ENCODE results near the gene NMUR2. TPM values are rescaled to one million over a fixed set of nuclear protein-coding genes. Genes with fewer than 3 reads are reported as not detected.

Gene NMUR2
- total RNA-seq, 1 donor from 2014 or later, result not detected

DNA sequence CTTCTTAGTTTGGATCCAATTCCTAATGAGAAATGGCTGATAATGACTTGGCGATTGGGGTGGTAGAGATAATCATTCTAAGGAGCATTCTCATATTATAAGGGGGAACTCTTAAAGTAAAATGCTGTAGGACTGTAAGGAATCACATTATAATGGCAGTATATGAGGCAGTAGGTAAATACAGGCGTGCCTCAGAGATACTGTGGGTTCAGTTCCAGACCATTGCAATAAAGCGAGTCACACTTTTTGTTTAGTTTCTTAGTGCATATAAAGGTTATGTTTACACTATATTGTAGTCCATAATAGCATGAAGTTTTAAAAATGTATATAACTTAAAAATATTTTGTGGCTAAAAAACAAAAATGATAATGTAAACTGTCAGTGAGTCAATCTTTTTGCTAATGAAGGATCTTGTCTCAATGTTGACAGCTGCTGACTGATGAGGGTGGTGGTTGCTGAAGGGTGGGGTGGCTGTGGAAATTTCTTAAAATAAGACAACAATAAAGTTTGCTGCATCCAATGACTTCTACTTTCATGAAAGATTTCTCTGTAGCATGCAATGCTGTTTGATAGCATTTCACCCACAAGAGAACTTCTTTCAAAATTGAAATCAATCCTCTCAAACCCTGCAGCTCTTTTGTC lies 15.8 kb downstream of the NMUR2 start:
- no peaks in the 10 kb centered on the region for H4K20me1 ChIP-seq (ENCODE audit: insufficient read depth, low read length)
- Mint-ChIP-seq H3K27ac (ENCODE audit: unreplicated experiment) (no peak overlapping the region), H3K9me3 (ENCODE audit: unreplicated experiment) (peaks cover 3% of the 10 kb centered on the region), H3K27me3 (ENCODE audit: low read depth, unreplicated experiment) (peaks cover 4% of the 10 kb centered on the region), H3K36me3 (ENCODE audit: low read depth, unreplicated experiment) (no peaks in the 10 kb centered on the region), H3K4me1 (ENCODE audit: low read depth, unreplicated experiment) (no peaks in the 10 kb centered on the region), H3K4me3 (ENCODE audit: unreplicated experiment) (no peak overlapping the region)
- no peak overlapping the region for H3K27ac ChIP-seq (ENCODE audit: low read depth, low read length)
- no peaks in the 10 kb centered on the region for H3K79me2 ChIP-seq (ENCODE audit: insufficient read depth, low read length)
- H3K4me3 ChIP-seq (ENCODE audit: insufficient read depth, low read depth, low read length), result no peak overlapping the region
- H3K36me3 ChIP-seq (ENCODE audit: insufficient read depth, low read length), result no peaks in the 10 kb centered on the region
- no peak overlapping the region for H3K9ac ChIP-seq (ENCODE audit: low read length)
- TF ChIP-seq, protein P1, sequence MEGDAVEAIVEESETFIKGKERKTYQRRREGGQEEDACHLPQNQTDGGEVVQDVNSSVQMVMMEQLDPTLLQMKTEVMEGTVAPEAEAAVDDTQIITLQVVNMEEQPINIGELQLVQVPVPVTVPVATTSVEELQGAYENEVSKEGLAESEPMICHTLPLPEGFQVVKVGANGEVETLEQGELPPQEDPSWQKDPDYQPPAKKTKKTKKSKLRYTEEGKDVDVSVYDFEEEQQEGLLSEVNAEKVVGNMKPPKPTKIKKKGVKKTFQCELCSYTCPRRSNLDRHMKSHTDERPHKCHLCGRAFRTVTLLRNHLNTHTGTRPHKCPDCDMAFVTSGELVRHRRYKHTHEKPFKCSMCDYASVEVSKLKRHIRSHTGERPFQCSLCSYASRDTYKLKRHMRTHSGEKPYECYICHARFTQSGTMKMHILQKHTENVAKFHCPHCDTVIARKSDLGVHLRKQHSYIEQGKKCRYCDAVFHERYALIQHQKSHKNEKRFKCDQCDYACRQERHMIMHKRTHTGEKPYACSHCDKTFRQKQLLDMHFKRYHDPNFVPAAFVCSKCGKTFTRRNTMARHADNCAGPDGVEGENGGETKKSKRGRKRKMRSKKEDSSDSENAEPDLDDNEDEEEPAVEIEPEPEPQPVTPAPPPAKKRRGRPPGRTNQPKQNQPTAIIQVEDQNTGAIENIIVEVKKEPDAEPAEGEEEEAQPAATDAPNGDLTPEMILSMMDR (IDR thresholded peaks at IDR 0.05; ENCODE audit: insufficient read depth, low read depth, low read length), result no peak
- TF ChIP-seq EZH2 (IDR thresholded peaks at IDR 0.05; ENCODE audit: insufficient read depth, low read length), result no peak
- no peaks in the 10 kb centered on the region for H3K4me1 ChIP-seq (ENCODE audit: insufficient read depth, low read length)
- H3K4me2 ChIP-seq (ENCODE audit: low read length), result no peak overlapping the region
- FAIRE-seq (no peak), DNase-seq (ENCODE audit: low read depth) (no peak)
- H2AFZ ChIP-seq (ENCODE audit: low read depth, low read length), result no peak overlapping the region
- H3K9me3 ChIP-seq (ENCODE audit: insufficient read depth, low read depth, low read length), result no peaks in the 10 kb centered on the region
- no peaks in the 10 kb centered on the region for H3K27me3 ChIP-seq (ENCODE audit: insufficient read depth, low read length)

DNA sequence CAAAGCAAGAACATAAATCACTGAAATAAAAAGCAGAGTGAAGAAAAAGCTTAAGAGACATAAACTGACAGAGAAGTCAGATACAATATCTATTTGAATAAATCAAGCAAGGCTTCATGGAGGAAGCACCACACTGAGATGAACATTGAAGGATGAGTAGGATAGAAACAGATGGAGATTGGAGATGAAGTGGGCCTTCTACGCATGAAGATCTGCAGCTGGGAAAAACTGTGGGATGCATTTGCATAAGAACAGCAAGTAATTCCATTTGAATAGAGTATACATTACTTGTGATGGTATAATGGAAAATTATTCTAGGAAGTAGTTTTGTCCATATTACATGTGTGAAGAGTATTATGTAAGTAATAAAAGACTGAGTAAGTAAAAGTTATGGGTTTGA lies 16.5 kb downstream of the NMUR2 start:
- Mint-ChIP-seq H3K4me3 (ENCODE audit: unreplicated experiment) (no peak overlapping the region), H3K36me3 (ENCODE audit: low read depth, unreplicated experiment) (no peaks in the 10 kb centered on the region), H3K27ac (ENCODE audit: unreplicated experiment) (no peak overlapping the region), H3K27me3 (ENCODE audit: low read depth, unreplicated experiment) (peaks cover 3% of the 10 kb centered on the region), H3K4me1 (ENCODE audit: low read depth, unreplicated experiment) (no peaks in the 10 kb centered on the region), H3K9me3 (ENCODE audit: unreplicated experiment) (peaks cover 3% of the 10 kb centered on the region)
- no peaks in the 10 kb centered on the region for H4K20me1 ChIP-seq (ENCODE audit: insufficient read depth, low read length)
- no peak overlapping the region for H3K27ac ChIP-seq (ENCODE audit: low read depth, low read length)
- H3K4me2 ChIP-seq (ENCODE audit: low read length), result no peak overlapping the region
- no peak overlapping the region for H3K4me3 ChIP-seq (ENCODE audit: insufficient read depth, low read depth, low read length)
- H2AFZ ChIP-seq (ENCODE audit: low read depth, low read length), result no peak overlapping the region
- TF ChIP-seq, protein P1 (IDR thresholded peaks at IDR 0.05; ENCODE audit: insufficient read depth, low read depth, low read length), result no peak
- no peak for TF ChIP-seq EZH2 (IDR thresholded peaks at IDR 0.05; ENCODE audit: insufficient read depth, low read length)
- DNase-seq (ENCODE audit: low read depth) (no peak), FAIRE-seq (no peak)
- H3K9me3 ChIP-seq (ENCODE audit: insufficient read depth, low read depth, low read length), result no peaks in the 10 kb centered on the region
- no peaks in the 10 kb centered on the region for H3K79me2 ChIP-seq (ENCODE audit: insufficient read depth, low read length)
- H3K9ac ChIP-seq (ENCODE audit: low read length), result no peak overlapping the region
- H3K36me3 ChIP-seq (ENCODE audit: insufficient read depth, low read length), result no peaks in the 10 kb centered on the region
- H3K4me1 ChIP-seq (ENCODE audit: insufficient read depth, low read length), result no peaks in the 10 kb centered on the region
- H3K27me3 ChIP-seq (ENCODE audit: insufficient read depth, low read length), result no peaks in the 10 kb centered on the region

DNA sequence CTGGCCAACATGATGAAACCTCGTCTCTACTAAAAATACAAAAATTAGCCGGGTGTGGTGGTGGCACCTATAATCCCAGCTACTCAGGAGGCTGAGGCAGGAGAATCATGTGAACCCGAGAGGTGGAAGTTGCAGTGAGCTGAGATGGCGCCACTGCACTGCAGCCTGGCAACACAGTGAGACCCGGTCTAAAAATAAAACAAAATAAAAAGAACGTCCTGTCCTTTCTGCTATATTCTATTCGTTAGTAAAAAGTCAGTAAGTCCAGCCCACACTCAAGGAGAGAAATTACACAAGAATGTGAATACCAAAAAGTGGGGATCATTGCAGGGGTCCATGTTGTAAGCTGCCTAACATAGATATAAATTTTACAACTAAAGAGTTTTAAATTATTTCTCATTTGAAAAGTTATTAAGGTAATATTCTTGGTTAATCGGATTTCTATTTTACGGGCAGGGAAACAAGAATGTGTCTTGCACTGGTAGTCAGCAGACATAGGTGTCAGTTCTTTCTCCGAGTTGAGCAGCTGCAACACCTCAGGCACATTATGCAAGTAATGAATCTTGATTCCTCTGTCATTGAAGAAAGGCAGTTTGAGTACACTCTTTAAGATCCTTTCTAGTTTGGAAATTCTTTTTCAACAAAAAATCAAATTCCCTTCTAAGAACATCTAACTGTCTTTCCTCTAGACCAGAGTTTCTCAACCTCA lies 24.5 kb downstream of the NMUR2 start:
- Histone ChIP-seq H3K9ac (ENCODE audit: low read length) (no peak overlapping the region), H3K4me2 (ENCODE audit: low read length) (no peak overlapping the region), H3K27me3 (ENCODE audit: insufficient read depth, low read length) (no peaks in the 10 kb centered on the region), H3K9me3 (ENCODE audit: insufficient read depth, low read depth, low read length) (no peaks in the 10 kb centered on the region), H2AFZ (ENCODE audit: low read depth, low read length) (no peak overlapping the region), H3K4me1 (ENCODE audit: insufficient read depth, low read length) (no peaks in the 10 kb centered on the region), H3K79me2 (ENCODE audit: insufficient read depth, low read length) (no peaks in the 10 kb centered on the region), H3K27ac (ENCODE audit: low read depth, low read length) (no peak overlapping the region), H4K20me1 (ENCODE audit: insufficient read depth, low read length) (no peaks in the 10 kb centered on the region), H3K4me3 (ENCODE audit: insufficient read depth, low read depth, low read length) (no peak overlapping the region), H3K36me3 (ENCODE audit: insufficient read depth, low read length) (no peaks in the 10 kb centered on the region)
- FAIRE-seq (no peak), DNase-seq (ENCODE audit: low read depth) (no peak)
- peaks cover 10% of the 10 kb centered on the region for H3K4me1 Mint-ChIP-seq (ENCODE audit: low read depth, unreplicated experiment)
- no peak for TF ChIP-seq EZH2 (IDR thresholded peaks at IDR 0.05; ENCODE audit: insufficient read depth, low read length)
- TF ChIP-seq, protein P1 (IDR thresholded peaks at IDR 0.05; ENCODE audit: insufficient read depth, low read depth, low read length), result no peak
- H3K4me3 Mint-ChIP-seq (ENCODE audit: unreplicated experiment), result no peak overlapping the region
- no peak overlapping the region for H3K27ac Mint-ChIP-seq (ENCODE audit: unreplicated experiment)
- no peaks in the 10 kb centered on the region for H3K9me3 Mint-ChIP-seq (ENCODE audit: unreplicated experiment)
- no peaks in the 10 kb centered on the region for H3K36me3 Mint-ChIP-seq (ENCODE audit: low read depth, unreplicated experiment)
- H3K27me3 Mint-ChIP-seq (ENCODE audit: low read depth, unreplicated experiment), result no peaks in the 10 kb centered on the region
